GM13976 (cell line): ENCODE results near the gene CRMP1.

Source experiments
- DNase-seq: peaks from one replicate; pipeline ENCODE4 v3.0.0; 2012; ENCODE audit warnings: low spot score
- in situ Hi-C: fragments of 300-500 bp; cut with MboI; formaldehyde crosslinking; loops from one replicate; pipeline ENCODE4 v1.12.0; 2022; ENCODE audit warnings: low sequenced_read_pairs, mixed read lengths, inconsistent platforms; ENCODE audit not compliant: unreplicated experiment
- TF ChIP-seq, protein P1 (sequence below): IDR thresholded peaks from 2 replicates; pipeline ENCODE4 v1.5.1; 2012; ENCODE audit warnings: borderline replicate concordance, mild to moderate bottlenecking; ENCODE audit not compliant: insufficient read depth; ENCODE audit errors: extremely low read depth, missing control alignments, control extremely low read depth

The CRMP1 gene

DNA sequence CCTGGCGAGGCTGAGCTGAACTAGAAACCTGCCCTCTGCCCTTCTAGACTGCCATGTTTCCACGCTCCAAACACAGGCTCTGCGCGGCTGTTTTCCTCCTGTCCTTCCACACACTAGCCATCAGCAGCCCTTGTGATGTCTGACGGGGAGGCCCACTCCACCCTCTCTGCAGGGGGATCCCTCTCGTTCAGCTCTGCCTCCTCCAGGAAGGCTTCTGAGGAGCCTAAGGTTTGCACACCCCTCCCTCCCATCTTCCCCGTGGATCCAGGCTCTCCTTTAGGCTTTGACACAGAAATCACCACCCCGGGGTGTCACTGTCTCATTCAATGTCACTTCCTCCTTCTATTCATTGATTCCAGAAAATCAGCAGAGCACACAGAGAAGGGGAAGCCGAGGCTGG, 38.6 kb upstream of the CRMP1 start:
- DNase-seq, result no peak
- in situ Hi-C loops, result no loop called here
- TF ChIP-seq, protein P1, sequence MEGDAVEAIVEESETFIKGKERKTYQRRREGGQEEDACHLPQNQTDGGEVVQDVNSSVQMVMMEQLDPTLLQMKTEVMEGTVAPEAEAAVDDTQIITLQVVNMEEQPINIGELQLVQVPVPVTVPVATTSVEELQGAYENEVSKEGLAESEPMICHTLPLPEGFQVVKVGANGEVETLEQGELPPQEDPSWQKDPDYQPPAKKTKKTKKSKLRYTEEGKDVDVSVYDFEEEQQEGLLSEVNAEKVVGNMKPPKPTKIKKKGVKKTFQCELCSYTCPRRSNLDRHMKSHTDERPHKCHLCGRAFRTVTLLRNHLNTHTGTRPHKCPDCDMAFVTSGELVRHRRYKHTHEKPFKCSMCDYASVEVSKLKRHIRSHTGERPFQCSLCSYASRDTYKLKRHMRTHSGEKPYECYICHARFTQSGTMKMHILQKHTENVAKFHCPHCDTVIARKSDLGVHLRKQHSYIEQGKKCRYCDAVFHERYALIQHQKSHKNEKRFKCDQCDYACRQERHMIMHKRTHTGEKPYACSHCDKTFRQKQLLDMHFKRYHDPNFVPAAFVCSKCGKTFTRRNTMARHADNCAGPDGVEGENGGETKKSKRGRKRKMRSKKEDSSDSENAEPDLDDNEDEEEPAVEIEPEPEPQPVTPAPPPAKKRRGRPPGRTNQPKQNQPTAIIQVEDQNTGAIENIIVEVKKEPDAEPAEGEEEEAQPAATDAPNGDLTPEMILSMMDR, result no peak

- in situ Hi-C loops, result no loop called here
- no peak for DNase-seq
- TF ChIP-seq, protein P1, result no peak
Measured at GRCh38 chr4:5930876-5931275, 38.0 kb upstream of the CRMP1 start.

DNA sequence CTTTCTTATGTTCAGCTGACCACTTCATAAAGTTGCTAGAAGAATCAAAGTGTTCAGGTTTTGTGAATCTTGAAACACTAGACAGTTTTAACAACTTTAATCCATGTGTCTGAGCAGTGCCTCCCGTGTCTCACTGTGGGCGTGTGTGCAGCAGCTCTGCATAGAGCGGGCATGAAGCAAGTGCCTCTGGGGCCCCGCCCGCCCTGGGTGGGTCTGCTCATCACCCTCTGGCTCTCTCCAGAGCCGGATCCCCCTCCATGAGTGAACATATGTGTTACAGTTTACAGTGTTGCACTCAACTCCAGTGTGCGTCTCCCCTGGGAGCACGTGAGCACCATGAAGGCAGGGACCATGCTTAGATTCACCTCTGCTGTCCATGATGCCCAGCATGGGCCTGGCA, 37.6 kb upstream of the CRMP1 start:
- in situ Hi-C loops, result no loop called here
- TF ChIP-seq, protein P1, result no peak
- DNase-seq, result no peak

DNA sequence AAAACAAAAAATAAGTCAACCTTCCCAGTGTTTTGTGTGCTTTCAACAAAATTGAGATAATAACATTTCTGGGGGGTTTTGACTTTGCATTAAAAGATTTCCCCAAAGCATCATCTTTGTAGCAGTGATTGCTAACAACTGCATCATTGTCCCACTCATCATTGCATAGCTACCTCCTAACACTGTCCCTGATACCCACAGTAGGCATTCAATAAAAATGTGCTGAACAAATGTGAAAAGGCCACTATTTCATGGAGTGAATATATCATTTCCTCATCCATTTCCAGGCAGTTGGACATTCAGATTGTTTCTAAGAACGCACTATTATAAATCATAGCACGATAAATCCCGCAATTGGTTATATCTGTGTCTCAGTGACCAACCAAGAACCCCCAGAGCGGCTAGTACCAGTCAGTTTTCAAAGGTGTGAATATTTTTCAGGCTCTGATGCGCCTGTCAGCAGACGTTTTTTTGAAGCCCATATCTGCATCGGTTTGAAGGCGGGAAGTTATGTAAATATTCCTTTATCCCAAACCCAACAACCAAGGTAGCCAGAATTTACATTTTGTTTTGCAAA, 36.0 kb upstream of the CRMP1 start:
- in situ Hi-C loops, result no loop called here
- TF ChIP-seq, protein P1, result no peak
- DNase-seq, result no peak

DNA sequence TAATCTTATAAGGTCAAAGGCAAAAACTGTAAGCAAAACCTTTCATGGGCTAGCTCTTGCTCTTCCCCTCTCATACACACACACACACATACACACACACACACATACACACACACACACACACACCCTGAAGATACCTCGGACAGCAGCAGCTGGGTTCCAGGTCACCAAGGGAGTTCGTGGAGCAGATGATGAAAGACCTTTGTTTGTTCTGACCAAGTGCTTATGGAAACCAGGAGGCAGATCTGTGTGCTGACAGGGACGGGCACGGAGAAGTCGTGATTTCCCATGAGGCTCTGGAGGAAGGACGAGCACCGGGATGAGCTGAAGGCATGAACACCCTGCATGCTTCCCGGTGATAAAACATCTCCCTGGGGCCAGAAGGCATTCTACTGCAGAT, 35.4 kb upstream of the CRMP1 start:
- in situ Hi-C loops, result no loop called here
- DNase-seq, result no peak
- TF ChIP-seq, protein P1, result no peak

GRCh38 chr4:5927747-5928146, 34.9 kb upstream of the CRMP1 start:
- no peak for DNase-seq
- in situ Hi-C loops, result no loop called here
- TF ChIP-seq, protein P1, result no peak
